OCI-LY3 (cell line): ENCODE results near the gene GPAM.

ENCODE experiments used
- EZH2phosphoT487 ChIP-seq: fragments of 200-600 bp; shearing (Covaris generic); IDR thresholded peaks from 2 replicates; pipeline ENCODE4 v1.6.1; 2018; ENCODE audit warnings: antibody characterized with exemption, mixed run types, low read depth
- TF ChIP-seq, protein P1 (sequence below): fragments of 200-600, 300-600 bp; sonication (generic); IDR thresholded peaks from 2 replicates; pipeline ENCODE4 v1.5.1; 2014; ENCODE audit warnings: antibody characterized with exemption, low read length, low read depth

DNA sequence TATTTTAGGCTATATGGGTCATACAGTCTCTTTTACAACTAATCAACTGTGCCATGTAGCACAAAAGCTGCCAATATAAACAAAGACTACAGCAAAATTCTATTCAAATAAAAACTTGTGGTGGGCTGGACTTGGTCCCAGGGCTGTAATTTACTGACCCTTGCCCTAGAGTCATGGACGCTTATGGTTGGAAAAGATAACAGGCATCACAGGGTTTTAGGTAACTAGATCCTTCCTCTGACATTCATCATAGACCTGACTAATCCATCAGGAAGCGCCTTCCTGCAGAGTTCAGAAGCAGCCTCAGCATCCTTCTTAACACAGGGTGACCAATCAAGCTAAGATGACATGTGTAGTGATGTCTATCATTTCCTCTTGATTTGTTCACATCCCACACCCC, 40.2 kb upstream of the GPAM start:
- TF ChIP-seq, protein P1, sequence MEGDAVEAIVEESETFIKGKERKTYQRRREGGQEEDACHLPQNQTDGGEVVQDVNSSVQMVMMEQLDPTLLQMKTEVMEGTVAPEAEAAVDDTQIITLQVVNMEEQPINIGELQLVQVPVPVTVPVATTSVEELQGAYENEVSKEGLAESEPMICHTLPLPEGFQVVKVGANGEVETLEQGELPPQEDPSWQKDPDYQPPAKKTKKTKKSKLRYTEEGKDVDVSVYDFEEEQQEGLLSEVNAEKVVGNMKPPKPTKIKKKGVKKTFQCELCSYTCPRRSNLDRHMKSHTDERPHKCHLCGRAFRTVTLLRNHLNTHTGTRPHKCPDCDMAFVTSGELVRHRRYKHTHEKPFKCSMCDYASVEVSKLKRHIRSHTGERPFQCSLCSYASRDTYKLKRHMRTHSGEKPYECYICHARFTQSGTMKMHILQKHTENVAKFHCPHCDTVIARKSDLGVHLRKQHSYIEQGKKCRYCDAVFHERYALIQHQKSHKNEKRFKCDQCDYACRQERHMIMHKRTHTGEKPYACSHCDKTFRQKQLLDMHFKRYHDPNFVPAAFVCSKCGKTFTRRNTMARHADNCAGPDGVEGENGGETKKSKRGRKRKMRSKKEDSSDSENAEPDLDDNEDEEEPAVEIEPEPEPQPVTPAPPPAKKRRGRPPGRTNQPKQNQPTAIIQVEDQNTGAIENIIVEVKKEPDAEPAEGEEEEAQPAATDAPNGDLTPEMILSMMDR: no peak
- TF ChIP-seq EZH2phosphoT487: no peak
